Naive thymus-derived CD4-positive, alpha-beta T cell (primary cell): ENCODE data around the gene NFKB2. TPM values are rescaled to one million over a fixed set of nuclear protein-coding genes. Genes with fewer than 3 reads are reported as not detected.

Source experiments
- ATAC-seq: fragments of 150-1000 bp; cut with Tn5 transposase; 2 replicates; pipeline ENCODE4 v1.10.0; 2021; ENCODE audit warnings: mild to moderate bottlenecking, moderate library complexity
- CTCF ChIA-PET: fragments of 350-600 bp; sonication (Branson Sonifier 250); formaldehyde crosslinking; loops from one replicate; lab custom pipeline; 2021; ENCODE audit warnings: antibody characterized with exemption; lab: Charles Lee
- POLR2A ChIA-PET: fragments of 350-600 bp; sonication (Branson Sonifier 250); formaldehyde crosslinking; loops from one replicate; lab custom pipeline; 2021; ENCODE audit warnings: antibody characterized with exemption, inconsistent platforms; lab: Charles Lee
- DNase-seq, 9 donors: peaks; one replicate each; pipeline versions ENCODE4 v3.0.0 to v3.0.0-alpha.2; 2020 to 2022; ENCODE audit warnings: mixed read lengths in 1 of 9
- H3K27ac ChIP-seq: one replicate; pipeline ENCODE4 v1.7.0; 2013; ENCODE audit warnings: mild to moderate bottlenecking, low read depth, low read length, moderate library complexity
- H3K27me3 ChIP-seq, 2 donors: one replicate each; pipeline ENCODE4 v1.7.0; 2013; ENCODE audit warnings: low read length in 2 of 2, mild to moderate bottlenecking in 2 of 2, moderate library complexity in 2 of 2; ENCODE audit not compliant: control insufficient read depth in 2 of 2, insufficient read depth in 2 of 2
- H3K36me3 ChIP-seq, 3 experiments: 1 replicate in 2 of 3; 2 replicates in 1 of 3; pipeline ENCODE4 v1.7.0; 2013; ENCODE audit warnings: low read length in 3 of 3, mild to moderate bottlenecking in 3 of 3, moderate library complexity in 1 of 3; ENCODE audit not compliant: insufficient read depth in 3 of 3, control insufficient read depth in 2 of 3
- H3K4me1 ChIP-seq, 2 donors: one replicate each; pipeline ENCODE4 v1.7.0; 2013; ENCODE audit warnings: low read length in 2 of 2, mild to moderate bottlenecking in 2 of 2, moderate library complexity in 1 of 2; ENCODE audit not compliant: control insufficient read depth in 2 of 2, insufficient read depth in 2 of 2
- H3K4me3 ChIP-seq: 2 replicates; pipeline ENCODE4 v1.7.0; 2013; ENCODE audit warnings: mild to moderate bottlenecking, low read length
- H3K9me3 ChIP-seq, 3 experiments: 1 replicate in 2 of 3; 2 replicates in 1 of 3; pipeline ENCODE4 v1.7.0; 2013; ENCODE audit warnings: low read length in 3 of 3; ENCODE audit not compliant: control insufficient read depth in 2 of 3
- H3K27ac Mint-ChIP-seq, 9 donors: one replicate each; pipeline ENCODE4 v1.8.0; 2020 to 2022; ENCODE audit warnings: mixed read lengths in 9 of 9, mild to moderate bottlenecking in 8 of 9, moderate library complexity in 5 of 9, inconsistent platforms in 2 of 9
- H3K27me3 Mint-ChIP-seq, 5 donors: one replicate each; pipeline ENCODE4 v1.8.0; 2021 to 2022; ENCODE audit warnings: mixed read lengths in 5 of 5, mild to moderate bottlenecking in 1 of 5
- H3K36me3 Mint-ChIP-seq, 5 donors: one replicate each; pipeline ENCODE4 v1.8.0; 2020 to 2022; ENCODE audit warnings: mixed read lengths in 5 of 5, mild to moderate bottlenecking in 3 of 5, inconsistent platforms in 1 of 5
- H3K4me1 Mint-ChIP-seq, 7 donors: one replicate each; pipeline ENCODE4 v1.8.0; 2020 to 2022; ENCODE audit warnings: mixed read lengths in 7 of 7, mild to moderate bottlenecking in 3 of 7, inconsistent platforms in 1 of 7
- H3K4me3 Mint-ChIP-seq, 10 donors: one replicate each; pipeline ENCODE4 v1.8.0; 2020 to 2022; ENCODE audit warnings: mild to moderate bottlenecking in 10 of 10, mixed read lengths in 10 of 10, moderate library complexity in 6 of 10, inconsistent platforms in 2 of 10
- H3K9me3 Mint-ChIP-seq, 11 donors: one replicate each; pipeline ENCODE4 v1.8.0; 2020 to 2022; ENCODE audit warnings: mixed read lengths in 11 of 11, mild to moderate bottlenecking in 4 of 11, inconsistent platforms in 1 of 11, moderate library complexity in 1 of 11
- intact Hi-C, 2 donors: fragments of 100-400 bp; cut with micrococcal nuclease; formaldehyde crosslinking; loops; one replicate each; pipeline ENCODE4 v1.15.1; 2023
- polyA plus RNA-seq, 2 donors: library from polyadenylated mRNA; unstranded; fragments of 300-500 nt; fragmentation: Illumina TruSeq; gene quantifications; one replicate each; pipeline ENCODE4 v1.2.3, GENCODE V29; 2021
- total RNA-seq, 6 experiments: library from RNA in 5 of 6; stranded (reverse) in 5 of 6; gene quantifications; 1 replicate in 5 of 6; 2 replicates in 1 of 6; pipeline ENCODE4 v1.2.3 and lab custom pipeline; 2021 to 2026

Gene NFKB2
- total and polyA plus RNA-seq, 7 experiments from 2014 or later, result 8.7 to 271 (median 147) TPM

GRCh38 chr10:102432162-102432950 lies 36.9 kb downstream of the NFKB2 start, which contains the start of gene CUEDC2:
Gene CUEDC2 (minus strand): TSS chr10:102432574. CDS start chr10:102425188, 7,386 bp downstream.
- Histone ChIP-seq H3K9me3 (no peaks in the 10 kb centered on the region), H3K4me1 (peaks cover 28 to 49% of the 10 kb centered on the region in 2 donors), H3K27ac (peak within 1 kb of the TSS; percentile 80), H3K4me3 (peak within 1 kb of the TSS; percentile 96), H3K36me3 (no peaks in the 10 kb centered on the region), H3K27me3 (no peaks in the 10 kb centered on the region)
- DNase-seq, result peak; percentile 86 to 97 (median 91)
- H3K27me3 Mint-ChIP-seq, result no peaks in the 10 kb centered on the region
- H3K4me1 Mint-ChIP-seq, result peaks cover 38 to 60% (median 48%) of the 10 kb centered on the region in 7 donors
- intact Hi-C loops, result loop anchor here (1.0 to 10.0 kb wide), 8 partner anchors 11 to 618 kb away; partner anchors contain the start of genes ACTR1A (in 2 of the 2), NOLC1 (in 1 of the 2) and OGA (in 1 of the 2)
- H3K9me3 Mint-ChIP-seq, result peaks cover 0 to 6% (median 0%) of the 10 kb centered on the region in 11 donors
- peak within 1 kb of the TSS; percentile 81 to 96 (median 93) for H3K4me3 Mint-ChIP-seq
- ChIA-PET CTCF (interaction anchor here (0.6 to 2.2 kb wide), 6 partner anchors 10 to 486 kb away, joined by 3 to 20 read pairs (median 5); partner anchors contain the start of genes ACTR1A, CNNM2 and FBXL15), POLR2A (interaction anchor here (0.6 to 8.1 kb wide), 18 partner anchors 8 to 614 kb away, joined by 3 to 157 read pairs (median 4); partner anchors contain the start of genes ACTR1A, C10orf95, FBXL15 and TRIM8)
- peak within 1 kb of the TSS; percentile 90 to 97 (median 94) for H3K27ac Mint-ChIP-seq
- peak; percentile 98 for ATAC-seq
- H3K36me3 Mint-ChIP-seq, result peaks cover 0 to 5% (median 0%) of the 10 kb centered on the region in 5 donors

- H3K27ac ChIP-seq, result peak overlapping the region; percentile 80
- POLR2A ChIA-PET, result interaction anchor here (0.7 to 8.1 kb wide), 9 partner anchors 11 to 615 kb away, joined by 3 to 157 read pairs (median 4); partner anchors contain the start of genes C10orf95, FBXL15 and TRIM8
Observed at GRCh38 chr10:102433619-102434046, 38.1 kb downstream of the NFKB2 start.

DNA sequence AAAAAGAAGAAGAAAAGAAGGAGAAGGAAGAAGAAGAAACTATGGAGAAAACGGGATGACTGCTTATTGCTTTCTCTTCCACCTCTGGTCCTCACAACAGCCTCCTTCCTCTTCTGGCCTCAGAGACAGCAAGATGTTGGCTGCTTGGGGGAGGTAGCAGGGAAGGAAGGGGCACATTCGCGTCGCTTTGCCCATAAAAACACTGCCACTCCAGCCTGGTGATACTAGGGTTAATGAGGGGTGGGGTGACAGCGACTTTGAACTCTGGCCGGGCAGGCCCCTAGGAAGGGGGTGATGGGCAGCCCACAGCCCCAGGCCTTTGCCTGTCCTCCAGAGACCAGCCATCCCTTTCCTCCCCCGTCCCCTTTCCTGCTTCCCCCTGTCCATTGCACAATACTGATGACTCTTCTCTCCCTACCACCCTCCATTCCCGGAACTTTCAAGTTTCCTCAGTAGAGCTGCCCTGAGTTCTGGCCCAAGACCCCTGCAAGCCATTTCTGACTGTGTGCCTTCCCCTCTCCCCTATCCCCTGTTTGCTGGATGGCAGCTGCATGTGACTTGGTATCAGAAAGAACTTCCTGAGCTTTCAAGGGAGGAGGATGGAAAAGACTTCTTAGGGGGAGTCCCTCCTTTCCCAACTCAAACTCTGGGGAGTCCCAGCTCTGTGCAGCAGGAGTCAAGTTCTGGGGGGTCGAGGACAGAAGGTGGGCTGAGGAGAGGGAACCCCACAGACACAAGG lies 39.1 kb downstream of the NFKB2 start:
- ChIA-PET CTCF (interaction anchor here (1.1 to 1.4 kb wide), 3 partner anchors 13 to 27 kb away, joined by 3 to 4 read pairs (median 3); no protein-coding TSS in a partner anchor), POLR2A (interaction anchor here (0.9 to 8.1 kb wide), 8 partner anchors 12 to 283 kb away, joined by 3 to 157 read pairs (median 4); partner anchors contain the start of genes C10orf95, FBXL15 and NOLC1)
- Histone ChIP-seq H3K4me3 (no peak overlapping the region), H3K27me3 (no peaks in the 10 kb centered on the region), H3K36me3 (no peaks in the 10 kb centered on the region), H3K27ac (peak overlapping the region; percentile 80), H3K9me3 (no peaks in the 10 kb centered on the region), H3K4me1 (peaks cover 28 to 51% of the 10 kb centered on the region in 2 donors)
- intact Hi-C loops, result loop anchor here in 1 of 2 donors (1.0 to 10.0 kb wide), 2 partner anchors 39 to 620 kb away; partner anchors contain the start of genes NFKB2 and OGA
- Mint-ChIP-seq H3K36me3 (peaks cover 0 to 12% (median 0%) of the 10 kb centered on the region in 5 donors), H3K27me3 (no peaks in the 10 kb centered on the region), H3K4me1 (peaks cover 44 to 72% (median 55%) of the 10 kb centered on the region in 7 donors), H3K4me3 (peak overlapping the region; percentile 74 to 95 (median 90)), H3K27ac (peak overlapping the region; percentile 78 to 96 (median 93)), H3K9me3 (peaks cover 0 to 6% (median 0%) of the 10 kb centered on the region in 11 donors)
- DNase-seq (no peak), ATAC-seq (no peak)

More at GRCh38 chr10:102433619-102434046, 38.1 kb downstream of the NFKB2 start:
- no peaks in the 10 kb centered on the region for H3K27me3 Mint-ChIP-seq
- Histone ChIP-seq H3K4me1 (peaks cover 28 to 51% of the 10 kb centered on the region in 2 donors), H3K27me3 (no peaks in the 10 kb centered on the region), H3K4me3 (peak overlapping the region; percentile 96), H3K9me3 (no peaks in the 10 kb centered on the region), H3K36me3 (no peaks in the 10 kb centered on the region)
- CTCF ChIA-PET, result interaction anchor here (0.9 to 2.2 kb wide), 3 partner anchors 16 to 315 kb away, joined by 4 to 9 read pairs (median 5); no protein-coding TSS in a partner anchor
- DNase-seq (no peak), ATAC-seq (no peak)
- peaks cover 0 to 6% (median 0%) of the 10 kb centered on the region in 11 donors for H3K9me3 Mint-ChIP-seq
- peak overlapping the region; percentile 90 to 97 (median 94) for H3K27ac Mint-ChIP-seq
- H3K36me3 Mint-ChIP-seq, result peaks cover 0 to 12% (median 0%) of the 10 kb centered on the region in 5 donors
- H3K4me1 Mint-ChIP-seq, result peaks cover 44 to 72% (median 55%) of the 10 kb centered on the region in 7 donors
- intact Hi-C loops, result loop anchor here in 1 of 2 donors (10.0 kb wide), 1 partner anchor 619 kb away; the partner anchor contains the start of gene OGA
- H3K4me3 Mint-ChIP-seq, result peak overlapping the region; percentile 81 to 96 (median 93)

DNA sequence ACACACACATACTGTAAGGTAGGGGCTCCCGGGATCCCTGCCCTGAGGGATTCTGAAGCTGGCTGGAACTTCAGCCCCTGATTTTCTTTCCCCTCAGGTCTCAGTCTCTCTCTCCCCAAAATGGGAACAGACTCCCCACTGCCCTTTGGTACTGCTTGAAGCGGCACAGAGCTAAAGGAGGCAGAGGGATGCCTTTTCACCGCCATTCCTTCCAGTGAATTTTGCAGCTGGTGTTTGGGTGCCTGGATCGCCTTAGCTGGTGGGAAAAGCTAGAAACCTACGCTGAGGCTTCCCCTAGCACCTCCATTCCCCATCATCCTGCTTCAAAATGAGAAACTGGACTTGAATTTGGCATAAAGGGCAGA lies 39.6 kb downstream of the NFKB2 start:
- ChIA-PET CTCF (interaction anchor here (1.1 to 1.4 kb wide), 3 partner anchors 13 to 26 kb away, joined by 3 to 4 read pairs (median 3); no protein-coding TSS in a partner anchor), POLR2A (interaction anchor here (0.9 to 8.1 kb wide), 9 partner anchors 13 to 283 kb away, joined by 3 to 157 read pairs (median 4); partner anchors contain the start of genes C10orf95, FBXL15 and NOLC1)
- no peaks in the 10 kb centered on the region for H3K27me3 ChIP-seq
- H3K4me3 Mint-ChIP-seq, result peak overlapping the region; percentile 74 to 95 (median 90)
- H3K27me3 Mint-ChIP-seq, result no peaks in the 10 kb centered on the region
- peaks cover 0 to 12% (median 0%) of the 10 kb centered on the region in 5 donors for H3K36me3 Mint-ChIP-seq
- peaks cover 0 to 6% (median 0%) of the 10 kb centered on the region in 11 donors for H3K9me3 Mint-ChIP-seq
- H3K4me1 Mint-ChIP-seq, result peaks cover 44 to 72% (median 55%) of the 10 kb centered on the region in 7 donors
- peak overlapping the region; percentile 54 for H3K4me3 ChIP-seq
- DNase-seq (no peak), ATAC-seq (no peak)
- H3K4me1 ChIP-seq, result peaks cover 28 to 51% of the 10 kb centered on the region in 2 donors
- H3K36me3 ChIP-seq, result no peaks in the 10 kb centered on the region
- no peaks in the 10 kb centered on the region for H3K9me3 ChIP-seq
- H3K27ac ChIP-seq, result peak overlapping the region; percentile 80
- H3K27ac Mint-ChIP-seq, result peak overlapping the region; percentile 78 to 96 (median 93)
- intact Hi-C loops, result loop anchor here in 1 of 2 donors (1.0 to 10.0 kb wide), 2 partner anchors 40 to 620 kb away; partner anchors contain the start of genes NFKB2 and OGA

DNA sequence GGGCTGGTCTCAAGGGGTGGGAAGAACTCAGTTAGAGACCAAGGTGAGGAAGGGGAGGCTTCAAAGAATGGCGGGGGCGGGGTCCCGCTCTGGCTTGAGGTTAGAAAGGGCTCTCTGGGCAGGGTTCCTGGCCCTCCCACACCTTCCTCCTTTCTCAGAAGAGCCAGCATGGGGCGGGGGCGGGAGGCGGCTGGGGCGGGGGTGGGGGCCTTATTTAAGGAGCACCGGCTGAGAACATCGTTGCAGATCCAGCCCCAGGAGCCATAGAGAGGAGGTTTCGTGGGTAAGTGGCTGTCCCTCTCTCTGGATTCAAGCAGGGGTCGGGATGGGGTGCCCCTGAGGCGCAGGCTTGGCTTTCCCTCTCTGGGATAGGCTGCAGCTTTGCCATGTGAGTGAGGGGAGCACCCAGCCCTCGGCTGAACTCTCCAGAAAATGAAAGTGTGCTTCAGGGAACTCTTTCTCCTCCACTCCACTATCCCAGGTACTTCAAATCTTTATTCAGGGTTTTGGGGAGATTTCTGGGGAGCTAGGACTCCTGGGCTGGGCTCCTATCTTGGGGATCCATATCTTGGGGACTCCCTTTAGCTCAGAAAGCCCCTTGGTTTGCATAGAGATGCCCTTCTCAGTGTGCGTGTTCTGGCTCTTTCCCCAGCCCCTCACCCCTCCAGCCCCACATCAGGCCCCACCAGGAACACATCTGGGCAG lies 40.2 kb downstream of the NFKB2 start:
- ATAC-seq, result no peak
- peak in 1 of 9 donors; percentile 67 for DNase-seq
- peaks cover 28 to 51% of the 10 kb centered on the region in 2 donors for H3K4me1 ChIP-seq

More for the DNA sequence above, 40.2 kb downstream of the NFKB2 start:
- H3K9me3 ChIP-seq, result no peaks in the 10 kb centered on the region
- H3K27ac ChIP-seq, result peak overlapping the region; percentile 80
- peak overlapping the region; percentile 74 to 95 (median 90) for H3K4me3 Mint-ChIP-seq
- peaks cover 44 to 72% (median 57%) of the 10 kb centered on the region in 7 donors for H3K4me1 Mint-ChIP-seq
- peaks cover 0 to 6% (median 0%) of the 10 kb centered on the region in 11 donors for H3K9me3 Mint-ChIP-seq
- intact Hi-C loops, result loop anchor here in 1 of 2 donors (1.0 to 10.0 kb wide), 2 partner anchors 40 to 621 kb away; partner anchors contain the start of genes NFKB2 and OGA
- POLR2A ChIA-PET, result interaction anchor here (0.6 to 8.1 kb wide), 14 partner anchors 9 to 383 kb away, joined by 3 to 157 read pairs (median 4); partner anchors contain the start of genes C10orf95, FBXL15, NFKB2 and NOLC1
- H3K4me3 ChIP-seq, result peak overlapping the region; percentile 72
- peak overlapping the region; percentile 78 to 96 (median 93) for H3K27ac Mint-ChIP-seq
- H3K27me3 ChIP-seq, result no peaks in the 10 kb centered on the region
- H3K36me3 Mint-ChIP-seq, result peaks cover 0 to 12% (median 0%) of the 10 kb centered on the region in 5 donors
- CTCF ChIA-PET, result interaction anchor here (0.8 to 1.4 kb wide), 5 partner anchors 14 to 38 kb away, joined by 3 to 4 read pairs (median 3); partner anchors contain the start of gene FBXL15
- no peaks in the 10 kb centered on the region for H3K36me3 ChIP-seq
- no peaks in the 10 kb centered on the region for H3K27me3 Mint-ChIP-seq
